PFSK-1 (cell line): ENCODE measurements around the gene SYNC.

Experiments
- FOXP2 ChIP-seq: optimal IDR thresholded peaks from 2 replicates; pipeline ENCODE3; 2011; ENCODE audit warnings: borderline replicate concordance, control low read depth, inconsistent platforms; ENCODE audit not compliant: insufficient read depth; ENCODE audit errors: extremely low read length, extremely low read depth
- POLR2AphosphoS5 ChIP-seq: IDR thresholded peaks from 2 replicates; pipeline ENCODE4 v1.6.1; 2012; ENCODE audit warnings: low read depth, mild to moderate bottlenecking, control low read depth, low read length, moderate library complexity
- REST ChIP-seq, 2 experiments: IDR thresholded peaks; 2 replicates each; pipeline versions ENCODE4 v1.6.1 to v1.8.0; 2011 to 2012; ENCODE audit warnings: low read depth in 2 of 2, low read length in 2 of 2, control low read depth in 1 of 2, inconsistent platforms in 1 of 2, mild to moderate bottlenecking in 1 of 2, moderate library complexity in 1 of 2; ENCODE audit not compliant: insufficient read depth in 1 of 2
- SIN3A ChIP-seq: IDR thresholded peaks from 2 replicates; pipeline ENCODE4 v1.6.1; 2012; ENCODE audit warnings: mild to moderate bottlenecking, low read length, moderate library complexity, borderline replicate concordance; ENCODE audit not compliant: insufficient read depth
- TAF1 ChIP-seq: IDR thresholded peaks from 2 replicates; pipeline ENCODE4 v1.6.1; 2012; ENCODE audit warnings: low read length, control low read depth, borderline replicate concordance; ENCODE audit not compliant: insufficient read depth

GRCh38 chr1:32727876-32728275, 25.3 kb upstream of the SYNC start:
- TF ChIP-seq REST (IDR thresholded peaks at IDR 0.05; ENCODE audit: insufficient read depth in 1 of 2, low read depth in 2 of 2, low read length in 2 of 2) (no peak), FOXP2 (no peak), POLR2AphosphoS5 (no peak), SIN3A (no peak), TAF1 (no peak)
